Smooth muscle cell (in vitro differentiated cells): ENCODE data around the gene FALEC. TPM values are rescaled to one million over a fixed set of nuclear protein-coding genes. Genes with fewer than 3 reads are reported as not detected.
A peak's percentile ranks its signal among the peaks of the same experiment; 100 is the strongest.
"Not testable (repeated sequence)": the region's sequence is repeated elsewhere in the genome, so short reads cannot be mapped to it uniquely, and the experiment has no call there.

Experiments used
- DNase-seq: peaks from one replicate; lab custom pipeline; 2025; ENCODE audit not compliant: unreplicated experiment; lab: John Stamatoyannopoulos, UW
- H2AFZ ChIP-seq: fragments of 200-600 bp; sonication (generic); 2 replicates; pipeline ENCODE4 v1.6.0; 2016; ENCODE audit warnings: antibody characterized with exemption, low read depth, mild to moderate bottlenecking
- H3F3A ChIP-seq: fragments of 200-600 bp; sonication (generic); 2 replicates; pipeline ENCODE4 v1.6.0; 2017; ENCODE audit warnings: antibody characterized with exemption, low read depth
- H3K27ac ChIP-seq: fragments of 200-600 bp; sonication (generic); 2 replicates; pipeline ENCODE4 v1.5.1; 2016; ENCODE audit warnings: low read depth, mild to moderate bottlenecking
- H3K27me3 ChIP-seq: fragments of 200-600 bp; sonication (generic); 2 replicates; pipeline ENCODE4 v1.6.1; 2016; ENCODE audit warnings: low read depth, mild to moderate bottlenecking
- H3K36me3 ChIP-seq: fragments of 200-600 bp; sonication (generic); 2 replicates; pipeline ENCODE4 v1.5.1; 2016; ENCODE audit warnings: low read depth
- H3K4me1 ChIP-seq: fragments of 200-600 bp; sonication (generic); 2 replicates; pipeline ENCODE4 v1.5.1; 2016; ENCODE audit warnings: low read depth
- H3K4me2 ChIP-seq: fragments of 200-600 bp; sonication (generic); 2 replicates; pipeline ENCODE4 v1.6.0; 2016; ENCODE audit warnings: mild to moderate bottlenecking
- H3K4me3 ChIP-seq: fragments of 200-600 bp; sonication (generic); 2 replicates; pipeline ENCODE4 v1.5.1; 2016; ENCODE audit warnings: mild to moderate bottlenecking
- H3K79me2 ChIP-seq: fragments of 200-600 bp; sonication (generic); 2 replicates; pipeline ENCODE4 v1.6.0; 2016; ENCODE audit warnings: low read depth, mild to moderate bottlenecking
- H3K9ac ChIP-seq: fragments of 200-600 bp; sonication (generic); 2 replicates; pipeline ENCODE4 v1.6.0; 2016; ENCODE audit warnings: low read depth
- H3K9me3 ChIP-seq: fragments of 200-600 bp; sonication (generic); replicated peaks from 2 replicates; pipeline ENCODE4 v1.5.1; 2016; ENCODE audit warnings: low read depth
- H4K20me1 ChIP-seq: fragments of 200-600 bp; sonication (generic); 2 replicates; pipeline ENCODE4 v1.6.0; 2016; ENCODE audit warnings: low read depth
- WGBS: methylation state at CpG from one replicate; pipeline ENCODE4 v1.1.7; 2016; ENCODE audit warnings: low lambda C conversion rate; 5-methylcytosine and 5-hydroxymethylcytosine counted together
- microRNA-seq: library from miRNA; unstranded; fragments of <30 nt; microRNA quantifications from one replicate; pipeline ENCODE4, GENCODE V29; 2016; ENCODE audit warnings: borderline number of aligned reads
- polyA plus RNA-seq: library from polyadenylated mRNA; unstranded; fragments of >200 nt; fragmentation: Nextera tagmentation; extraction: Ambion mirVana; gene quantifications from 2 replicates; pipeline ENCODE4 v1.2.1, GENCODE V29; 2016
- small RNA-seq: library from RNA; depleted of rRNA; stranded (forward); fragments of <200 nt; gene quantifications from one replicate; pipeline ENCODE3, GENCODE V24; 2014
- total RNA-seq: library from RNA; depleted of rRNA; stranded (reverse); fragments of >200 nt; gene quantifications from 2 replicates; pipeline ENCODE4 v1.2.3, GENCODE V29; 2014
- TF ChIP-seq, protein P1 (sequence below): fragments of 200-600 bp; sonication (generic); IDR thresholded peaks from 2 replicates; pipeline ENCODE4 v1.5.1; 2017; ENCODE audit warnings: borderline replicate concordance, mild to moderate bottlenecking, antibody characterized with exemption; ENCODE audit not compliant: insufficient read depth, poor library complexity, severe bottlenecking

Gene FALEC
- total and polyA plus RNA-seq, 2 experiments from 2014 or later, result 0.62 TPM; not detected in 1

DNA sequence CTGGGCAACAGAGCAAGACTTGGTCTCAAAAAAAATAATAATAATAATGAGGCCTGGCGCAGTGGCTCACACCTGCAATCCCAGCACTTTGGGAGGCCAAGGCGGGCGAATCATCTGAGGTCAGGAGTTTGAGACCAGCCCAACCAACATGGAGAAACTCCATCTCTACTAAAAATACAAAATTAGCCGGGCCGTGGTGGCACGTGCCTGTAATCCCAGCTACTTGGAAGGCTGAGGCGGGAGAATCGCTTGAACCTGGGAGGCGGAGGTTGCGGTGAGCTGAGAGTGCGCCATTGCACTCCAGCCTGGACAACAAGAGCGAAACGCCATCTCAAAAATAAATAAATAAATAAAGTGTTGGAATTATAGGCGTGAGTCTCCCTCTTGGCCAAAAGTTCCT, 66.4 kb downstream of the FALEC start:
- not testable (repeated sequence) for H2AFZ ChIP-seq

GRCh38 chr1:150582371-150582770, 66.8 kb downstream of the FALEC start:
- Histone ChIP-seq H3F3A (peaks cover 19% of the 10 kb centered on the region), H3K79me2 (peaks cover 29% of the 10 kb centered on the region), H3K9me3 (no peaks in the 10 kb centered on the region), H3K27me3 (no peaks in the 10 kb centered on the region), H3K36me3 (peaks cover 6% of the 10 kb centered on the region), H3K27ac (peak overlapping the region; percentile 26), H2AFZ (no peak overlapping the region), H3K4me3 (no peak overlapping the region), H4K20me1 (peaks cover 20% of the 10 kb centered on the region), H3K9ac (no peak overlapping the region), H3K4me2 (no peak overlapping the region), H3K4me1 (peaks cover 6% of the 10 kb centered on the region)
- TF ChIP-seq, protein P1, sequence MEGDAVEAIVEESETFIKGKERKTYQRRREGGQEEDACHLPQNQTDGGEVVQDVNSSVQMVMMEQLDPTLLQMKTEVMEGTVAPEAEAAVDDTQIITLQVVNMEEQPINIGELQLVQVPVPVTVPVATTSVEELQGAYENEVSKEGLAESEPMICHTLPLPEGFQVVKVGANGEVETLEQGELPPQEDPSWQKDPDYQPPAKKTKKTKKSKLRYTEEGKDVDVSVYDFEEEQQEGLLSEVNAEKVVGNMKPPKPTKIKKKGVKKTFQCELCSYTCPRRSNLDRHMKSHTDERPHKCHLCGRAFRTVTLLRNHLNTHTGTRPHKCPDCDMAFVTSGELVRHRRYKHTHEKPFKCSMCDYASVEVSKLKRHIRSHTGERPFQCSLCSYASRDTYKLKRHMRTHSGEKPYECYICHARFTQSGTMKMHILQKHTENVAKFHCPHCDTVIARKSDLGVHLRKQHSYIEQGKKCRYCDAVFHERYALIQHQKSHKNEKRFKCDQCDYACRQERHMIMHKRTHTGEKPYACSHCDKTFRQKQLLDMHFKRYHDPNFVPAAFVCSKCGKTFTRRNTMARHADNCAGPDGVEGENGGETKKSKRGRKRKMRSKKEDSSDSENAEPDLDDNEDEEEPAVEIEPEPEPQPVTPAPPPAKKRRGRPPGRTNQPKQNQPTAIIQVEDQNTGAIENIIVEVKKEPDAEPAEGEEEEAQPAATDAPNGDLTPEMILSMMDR, result no peak
- WGBS, result 97% methylated on average over 2 of the region's 2 CpGs
- no peak for DNase-seq

More for the DNA sequence above, 66.4 kb downstream of the FALEC start:
- not testable (repeated sequence) for H3K4me3 ChIP-seq, DNase-seq, H3K9ac ChIP-seq, H3K9me3 ChIP-seq, H3K4me2 ChIP-seq, H3K27ac ChIP-seq, H3K27me3 ChIP-seq, H3K4me1 ChIP-seq
- Histone ChIP-seq H4K20me1 (peaks cover 24% of the 10 kb centered on the region), H3F3A (peaks cover 23% of the 10 kb centered on the region), H3K79me2 (peaks cover 33% of the 10 kb centered on the region), H3K36me3 (peaks cover 11% of the 10 kb centered on the region)
- 97% methylated on average over 14 of the region's 14 CpGs for WGBS

Small RNA genes within 50 kb of the gene (microRNA-seq; reads per million reads assigned to microRNA genes)
- gene MIR4257, result not detected
- not detected for gene MIR6878

Small RNA genes within 50 kb of the gene (small RNA-seq; reads per million reads assigned to genes)
- 0.13 reads per million for gene MIR4257
- 2.4 reads per million, percentile 48 among the genes with 10 or more reads in this experiment for gene RN7SL473P
- gene RN7SL600P, result 2.2 reads per million, percentile 46 among the genes with 10 or more reads in this experiment

Other genes with a start within 250 kb of the FALEC start
- gene APH1A, start 246.7 kb upstream of the FALEC start, total RNA-seq, result 74.8 and 86.8 TPM in 2 replicates
- 43.4 and 44.5 TPM in 2 replicates for gene APH1A, start 246.7 kb upstream of the FALEC start, polyA plus RNA-seq
- 5.1 and 6.4 TPM in 2 replicates for gene C1orf54, start 243.0 kb upstream of the FALEC start, total RNA-seq
- gene C1orf54, start 243.0 kb upstream of the FALEC start, polyA plus RNA-seq, result 5.4 and 7.9 TPM in 2 replicates
- gene CIART, start 233.2 kb upstream of the FALEC start, total RNA-seq, result 8.4 and 13.1 TPM in 2 replicates
- 7.2 and 15.2 TPM in 2 replicates for gene CIART, start 233.2 kb upstream of the FALEC start, polyA plus RNA-seq
- 53.8 and 54.4 TPM in 2 replicates for gene MRPS21, start 221.9 kb upstream of the FALEC start, total RNA-seq
- gene MRPS21, start 221.9 kb upstream of the FALEC start, polyA plus RNA-seq, result 83.4 and 85.9 TPM in 2 replicates
- 34.6 and 41.8 TPM in 2 replicates for gene PRPF3, start 194.2 kb upstream of the FALEC start, total RNA-seq
- gene PRPF3, start 194.2 kb upstream of the FALEC start, polyA plus RNA-seq, result 26.6 and 33.9 TPM in 2 replicates
- gene RPRD2, start 151.6 kb upstream of the FALEC start, total RNA-seq, result 15.4 and 17.1 TPM in 2 replicates
- gene RPRD2, start 151.6 kb upstream of the FALEC start, polyA plus RNA-seq, result 14.2 and 15.8 TPM in 2 replicates
- 8.6 and 10.2 TPM in 2 replicates for gene TARS2, start 28.3 kb upstream of the FALEC start, total RNA-seq
- gene TARS2, start 28.3 kb upstream of the FALEC start, polyA plus RNA-seq, result 20.9 and 23.1 TPM in 2 replicates
- 14.6 and 19.0 TPM in 2 replicates for gene ECM1, start 7.6 kb upstream of the FALEC start, total RNA-seq
- gene ECM1, start 7.6 kb upstream of the FALEC start, polyA plus RNA-seq, result 32.0 and 36.1 TPM in 2 replicates
- 2.4 and 6.4 TPM in 2 replicates for gene ADAMTSL4, start 33.7 kb downstream of the FALEC start, total RNA-seq
- 8.4 and 20.8 TPM in 2 replicates for gene ADAMTSL4, start 33.7 kb downstream of the FALEC start, polyA plus RNA-seq
- 519 and 630 TPM in 2 replicates for gene MCL1, start 63.9 kb downstream of the FALEC start, total RNA-seq
- 224 and 247 TPM in 2 replicates for gene MCL1, start 63.9 kb downstream of the FALEC start, polyA plus RNA-seq
- 63.5 and 66.3 TPM in 2 replicates for gene ENSA, start 113.9 kb downstream of the FALEC start, total RNA-seq
- gene ENSA, start 113.9 kb downstream of the FALEC start, polyA plus RNA-seq, result 31.3 and 54.7 TPM in 2 replicates
- gene GOLPH3L, start 181.4 kb downstream of the FALEC start, total RNA-seq, result 10.7 and 15.3 TPM in 2 replicates
- gene GOLPH3L, start 181.4 kb downstream of the FALEC start, polyA plus RNA-seq, result 9.9 and 16.2 TPM in 2 replicates
- not detected in 2 replicates for gene HORMAD1, start 205.1 kb downstream of the FALEC start, total RNA-seq
- not detected in 2 replicates for gene HORMAD1, start 205.1 kb downstream of the FALEC start, polyA plus RNA-seq